IMR-90 (cell line): ENCODE results near the gene TPRKB. TPM values are rescaled to one million over a fixed set of nuclear protein-coding genes. Genes with fewer than 3 reads are reported as not detected.

Experiments used
- ATAC-seq: fragments of 200-7000 bp; cut with Tn5 transposase; 2 replicates; pipeline ENCODE4 v1.9.1; 2020; ENCODE audit warnings: low read depth, mild to moderate bottlenecking, moderate library complexity
- BruUV-seq: library from RNA; stranded (reverse); fragments of 400-500 nt; replicated peaks from 2 replicates; lab custom pipeline; 2021; lab: Mats Ljungman, UMichigan
- CTCF ChIA-PET: fragments of 300-600 bp; formaldehyde crosslinking; extraction: SDS; loops from one replicate; lab custom pipeline; 2021; ENCODE audit warnings: antibody characterized with exemption; lab: Yijun Ruan, JAX
- POLR2A ChIA-PET: fragments of 300-600 bp; sonication (Branson Sonifier 250); formaldehyde crosslinking; loops from one replicate; lab custom pipeline; 2022; ENCODE audit warnings: antibody characterized with exemption; ENCODE audit not compliant: unreplicated experiment; lab: Charles Lee
- DNase-seq: peaks from one replicate; pipeline ENCODE4 v3.0.0; 2013
- H2AFZ ChIP-seq: replicated peaks from 2 replicates; pipeline ENCODE3; 2013; ENCODE audit warnings: low read length, mild to moderate bottlenecking; ENCODE audit not compliant: poor library complexity
- H2AK5ac ChIP-seq: 2 replicates; pipeline ENCODE4 v1.6.1; 2013; ENCODE audit warnings: low read depth, low read length, inconsistent platforms
- H2AK9ac ChIP-seq: replicated peaks from 2 replicates; pipeline ENCODE3; 2013; ENCODE audit warnings: mild to moderate bottlenecking, low read depth, low read length, moderate library complexity; ENCODE audit not compliant: poor library complexity
- H2BK120ac ChIP-seq: 2 replicates; pipeline ENCODE4 v1.6.1; 2013; ENCODE audit warnings: low read depth, low read length, inconsistent platforms
- H2BK15ac ChIP-seq: 3 replicates; pipeline ENCODE4 v1.6.1; 2013; ENCODE audit warnings: low read depth, low read length, inconsistent platforms
- H2BK20ac ChIP-seq: 2 replicates; pipeline ENCODE4 v1.6.1; 2013; ENCODE audit warnings: low read depth, mild to moderate bottlenecking, inconsistent platforms, low read length, moderate library complexity
- H2BK5ac ChIP-seq: 2 replicates; pipeline ENCODE4 v1.6.1; 2013; ENCODE audit warnings: mild to moderate bottlenecking, low read depth, low read length, inconsistent platforms; ENCODE audit not compliant: poor library complexity, severe bottlenecking
- H3K14ac ChIP-seq: replicated peaks from 2 replicates; pipeline ENCODE4 v1.6.1; 2013; ENCODE audit warnings: low read depth, low read length, inconsistent platforms
- H3K18ac ChIP-seq: 2 replicates; pipeline ENCODE4 v1.6.1; 2013; ENCODE audit warnings: low read depth, low read length, control low read depth
- H3K23ac ChIP-seq: 2 replicates; pipeline ENCODE4 v1.6.1; 2013; ENCODE audit warnings: low read depth, low read length, inconsistent platforms
- H3K27ac ChIP-seq: 2 replicates; pipeline ENCODE4 v1.5.1; 2013; ENCODE audit warnings: mild to moderate bottlenecking, control low read depth, low read length; ENCODE audit not compliant: insufficient read depth
- H3K27me3 ChIP-seq: 2 replicates; pipeline ENCODE4 v1.6.1; 2013; ENCODE audit warnings: low read length; ENCODE audit not compliant: control insufficient read depth, insufficient read depth
- H3K36me3 ChIP-seq: 2 replicates; pipeline ENCODE4 v1.6.1; 2013; ENCODE audit warnings: low read length, mixed read lengths; ENCODE audit not compliant: control insufficient read depth, insufficient read depth
- H3K4ac ChIP-seq: 2 replicates; pipeline ENCODE4 v1.6.1; 2013; ENCODE audit warnings: low read depth, low read length, inconsistent platforms
- H3K4me1 ChIP-seq: 2 replicates; pipeline ENCODE4 v1.6.1; 2013; ENCODE audit warnings: low read length, mixed read lengths; ENCODE audit not compliant: control insufficient read depth, insufficient read depth
- H3K4me2 ChIP-seq: 2 replicates; pipeline ENCODE4 v1.6.1; 2013; ENCODE audit warnings: low read depth, mild to moderate bottlenecking, control low read depth, low read length, moderate library complexity
- H3K4me3 ChIP-seq: 2 replicates; pipeline ENCODE4 v1.5.1; 2013; ENCODE audit warnings: low read depth, mild to moderate bottlenecking, control low read depth, low read length, moderate library complexity; ENCODE audit not compliant: insufficient read depth
- H3K56ac ChIP-seq: 2 replicates; pipeline ENCODE4 v1.6.1; 2013; ENCODE audit warnings: low read length, inconsistent platforms; ENCODE audit not compliant: insufficient read depth; ENCODE audit errors: extremely low read depth
- H3K79me1 ChIP-seq, 2 experiments: 2 replicates each; pipeline ENCODE4 v1.6.1; 2013; ENCODE audit warnings: low read length in 2 of 2, inconsistent platforms in 1 of 2, low read depth in 1 of 2
- H3K9ac ChIP-seq: 2 replicates; pipeline ENCODE4 v1.6.1; 2013; ENCODE audit warnings: low read depth, low read length, control low read depth
- H3K9me1 ChIP-seq: 2 replicates; pipeline ENCODE4 v1.6.1; 2013; ENCODE audit warnings: low read length, inconsistent platforms; ENCODE audit not compliant: insufficient read depth
- H3K9me3 ChIP-seq: 2 replicates; pipeline ENCODE4 v1.6.1; 2013; ENCODE audit warnings: low read length; ENCODE audit not compliant: control insufficient read depth, insufficient read depth
- H4K20me1 ChIP-seq: 2 replicates; pipeline ENCODE4 v1.6.1; 2013; ENCODE audit warnings: low read length, inconsistent platforms; ENCODE audit not compliant: insufficient read depth
- H4K5ac ChIP-seq: 2 replicates; pipeline ENCODE4 v1.6.1; 2013; ENCODE audit warnings: mild to moderate bottlenecking, low read depth, low read length, control low read depth
- H4K8ac ChIP-seq, 2 experiments: 2 replicates each; pipeline ENCODE4 v1.6.1; 2013; ENCODE audit warnings: low read depth in 2 of 2, low read length in 2 of 2, control low read depth in 1 of 2, inconsistent platforms in 1 of 2
- H4K91ac ChIP-seq: 2 replicates; pipeline ENCODE4 v1.6.1; 2013; ENCODE audit warnings: low read depth, low read length, inconsistent platforms; ENCODE audit not compliant: insufficient read depth
- CEBPB ChIP-seq: IDR thresholded peaks from 2 replicates; pipeline ENCODE4 v1.6.1; 2012; ENCODE audit warnings: low read depth, low read length, improper control_type of control experiment
- MAFK ChIP-seq: IDR thresholded peaks from 2 replicates; pipeline ENCODE4 v1.6.1; 2012; ENCODE audit warnings: low read depth, low read length, improper control_type of control experiment
- WGBS, 2 experiments: methylation state at CpG; one replicate each; pipeline versions ENCODE4 v1.1.5 to v1.1.7; 2013; ENCODE audit warnings: missing lambda C conversion rate in 2 of 2; ENCODE audit not compliant: insufficient read length in 1 of 2; ENCODE audit errors: extremely low coverage in 2 of 2; 5-methylcytosine and 5-hydroxymethylcytosine counted together
- dilution Hi-C: fragments of 300-500 bp; cut with HindIII; formaldehyde crosslinking; loops from one replicate; pipeline ENCODE4 v1.14.3; 2018; ENCODE audit warnings: low sequenced_read_pairs; ENCODE audit not compliant: unreplicated experiment
- in situ Hi-C: fragments of 300-500 bp; cut with MboI; formaldehyde crosslinking; loops from 3 replicates; pipeline ENCODE4 v1.14.3; 2019; ENCODE audit warnings: low sequenced_read_pairs, inconsistent platforms, mixed read lengths
- intact Hi-C: fragments of 100-400 bp; cut with micrococcal nuclease; formaldehyde crosslinking; loops from 2 replicates; pipeline ENCODE4 v1.10.0; 2022
- polyA plus RNA-seq, 3 experiments: library from polyadenylated mRNA; depleted of rRNA; stranded (reverse); fragments of >200 nt; gene quantifications; 2 replicates each; pipeline ENCODE4 v1.2.3, GENCODE V29; 2012; ENCODE audit warnings: low replicate concordance in 1 of 3
- total RNA-seq: library from RNA; depleted of rRNA; stranded (reverse); fragments of >200 nt; gene quantifications from 2 replicates; pipeline ENCODE4 v1.2.3, GENCODE V29; 2012

Gene TPRKB
- total and polyA plus RNA-seq, 2 of the 4 experiments (the other 2 are of a cell fraction) = 35.3 to 37.6 TPM

- no peak for ATAC-seq
- H4K20me1 ChIP-seq = no peaks in the 10 kb centered on the region; the same call in 1 of the 2 replicates
These were observed 29.2 kb upstream of the TPRKB start for GRCh38 chr2:73766349-73766748.

More at GRCh38 chr2:73766349-73766748, 29.2 kb upstream of the TPRKB start:
- Histone ChIP-seq H3K9ac (no peak overlapping the region), H3K56ac (no peak overlapping the region), H2AK9ac (no peak overlapping the region), H2BK15ac (no peak overlapping the region), H2BK120ac (no peak overlapping the region), H2AK5ac (no peak overlapping the region), H2AFZ (no peak overlapping the region), H3K23ac (no peak overlapping the region), H3K4ac (no peak overlapping the region), H3K9me1 (peaks cover 6% of the 10 kb centered on the region; the same call in 1 of the 2 replicates), H4K91ac (no peak overlapping the region), H2BK20ac (no peak overlapping the region), H3K18ac (no peak overlapping the region), H3K4me2 (no peak overlapping the region), H3K9me3 (no peaks in the 10 kb centered on the region), H3K27me3 (no peaks in the 10 kb centered on the region), H3K36me3 (peaks cover 43% of the 10 kb centered on the region), H4K8ac (no peak overlapping the region), H3K4me3 (no peak overlapping the region), H3K27ac (no peak overlapping the region), H3K14ac (no peak overlapping the region), H2BK5ac (no peak overlapping the region), H3K4me1 (no peaks in the 10 kb centered on the region), H4K5ac (no peak overlapping the region), H3K79me1 (peaks cover 8 to 19% of the 10 kb centered on the region in 2 experiments; a peak in 2 of 4 replicates)
- ChIA-PET CTCF (no interaction called here), POLR2A (no interaction called here)
- intact Hi-C loops = no loop called here
- dilution Hi-C loops = no loop called here
- no peak for DNase-seq
- no TSS peak for BruUV-seq
- no CpG with 5 or more reads among the region's 1 CpG for WGBS, 2 experiments
- TF ChIP-seq MAFK = 0 out of 2 replicates have a peak, but pooled peaks have one; percentile 26
- TF ChIP-seq CEBPB = no peak
- in situ Hi-C loops = no loop called here
